AG10803 (cell line): ENCODE results near the gene CASKIN2.

Experiments
- DNase-seq: peaks from one replicate; pipeline ENCODE4 v3.0.0; 2010; ENCODE audit warnings: low read depth
- H3K4me3 ChIP-seq: 2 replicates; pipeline ENCODE4 v1.5.1; 2011; ENCODE audit warnings: mild to moderate bottlenecking, low read length, control low read depth
- TF ChIP-seq, protein P1 (sequence below): conservative IDR thresholded peaks from 2 replicates; pipeline ENCODE4 v1.5.1; 2011; ENCODE audit warnings: mild to moderate bottlenecking, low read length, control low read depth, inconsistent platforms

Gene CASKIN2

GRCh38 chr17:75518983-75519537, 3.7 kb upstream of the CASKIN2 start:
- no peak for DNase-seq
- TF ChIP-seq, protein P1, sequence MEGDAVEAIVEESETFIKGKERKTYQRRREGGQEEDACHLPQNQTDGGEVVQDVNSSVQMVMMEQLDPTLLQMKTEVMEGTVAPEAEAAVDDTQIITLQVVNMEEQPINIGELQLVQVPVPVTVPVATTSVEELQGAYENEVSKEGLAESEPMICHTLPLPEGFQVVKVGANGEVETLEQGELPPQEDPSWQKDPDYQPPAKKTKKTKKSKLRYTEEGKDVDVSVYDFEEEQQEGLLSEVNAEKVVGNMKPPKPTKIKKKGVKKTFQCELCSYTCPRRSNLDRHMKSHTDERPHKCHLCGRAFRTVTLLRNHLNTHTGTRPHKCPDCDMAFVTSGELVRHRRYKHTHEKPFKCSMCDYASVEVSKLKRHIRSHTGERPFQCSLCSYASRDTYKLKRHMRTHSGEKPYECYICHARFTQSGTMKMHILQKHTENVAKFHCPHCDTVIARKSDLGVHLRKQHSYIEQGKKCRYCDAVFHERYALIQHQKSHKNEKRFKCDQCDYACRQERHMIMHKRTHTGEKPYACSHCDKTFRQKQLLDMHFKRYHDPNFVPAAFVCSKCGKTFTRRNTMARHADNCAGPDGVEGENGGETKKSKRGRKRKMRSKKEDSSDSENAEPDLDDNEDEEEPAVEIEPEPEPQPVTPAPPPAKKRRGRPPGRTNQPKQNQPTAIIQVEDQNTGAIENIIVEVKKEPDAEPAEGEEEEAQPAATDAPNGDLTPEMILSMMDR = no peak
- H3K4me3 ChIP-seq = no peak overlapping the region

DNA sequence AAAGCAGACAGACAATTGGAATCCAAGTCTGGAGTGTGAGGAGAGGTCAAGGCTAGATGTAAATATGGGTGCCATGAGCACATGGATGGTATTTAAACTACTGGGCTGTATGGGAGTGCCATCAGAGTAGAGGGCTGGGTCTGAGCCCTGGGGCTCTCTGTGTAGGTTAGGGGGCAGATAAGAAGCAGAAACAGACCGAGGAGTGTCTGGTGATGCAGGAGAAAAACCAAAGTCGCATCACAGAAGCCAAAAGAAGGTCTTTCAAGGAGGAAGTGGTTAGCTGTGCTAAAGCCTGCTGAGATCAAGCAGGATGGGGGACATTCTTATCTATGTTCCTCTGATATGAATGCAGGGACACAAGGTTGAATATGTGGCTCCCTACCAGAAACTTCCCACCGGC, 2.9 kb upstream of the CASKIN2 start:
- TF ChIP-seq, protein P1 = no peak
- no peak for DNase-seq
- H3K4me3 ChIP-seq = no peak overlapping the region

DNA sequence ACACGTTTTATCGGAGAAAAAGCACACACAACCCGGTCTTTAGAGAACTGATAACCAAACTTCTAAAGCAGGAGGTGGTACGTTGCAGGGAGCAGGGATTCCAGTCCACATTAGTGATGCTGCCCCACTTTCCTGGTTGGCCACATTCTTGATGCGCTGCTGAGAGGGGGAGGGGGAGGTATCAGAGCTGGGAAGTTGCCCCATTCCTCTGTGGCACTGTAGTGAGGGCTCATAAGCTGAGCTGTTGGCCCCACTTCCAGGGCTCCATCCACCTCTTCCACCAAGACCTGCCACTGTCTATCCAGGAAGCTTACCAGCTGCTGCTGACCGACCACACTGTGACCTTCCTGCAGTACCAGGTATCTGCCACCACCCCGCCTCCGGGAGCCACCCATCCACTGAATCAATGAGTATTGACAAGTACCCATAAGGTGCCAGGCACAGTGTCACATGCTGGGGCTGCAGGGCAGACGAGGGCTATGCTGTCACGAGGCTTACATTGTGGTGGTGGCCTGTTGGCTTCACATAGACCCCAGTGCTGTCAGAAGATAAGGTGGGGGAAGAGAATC, 2.0 kb upstream of the CASKIN2 start:
- peak overlapping the region; percentile 69 for H3K4me3 ChIP-seq
- TF ChIP-seq, protein P1 = no peak
- no peak for DNase-seq

DNA sequence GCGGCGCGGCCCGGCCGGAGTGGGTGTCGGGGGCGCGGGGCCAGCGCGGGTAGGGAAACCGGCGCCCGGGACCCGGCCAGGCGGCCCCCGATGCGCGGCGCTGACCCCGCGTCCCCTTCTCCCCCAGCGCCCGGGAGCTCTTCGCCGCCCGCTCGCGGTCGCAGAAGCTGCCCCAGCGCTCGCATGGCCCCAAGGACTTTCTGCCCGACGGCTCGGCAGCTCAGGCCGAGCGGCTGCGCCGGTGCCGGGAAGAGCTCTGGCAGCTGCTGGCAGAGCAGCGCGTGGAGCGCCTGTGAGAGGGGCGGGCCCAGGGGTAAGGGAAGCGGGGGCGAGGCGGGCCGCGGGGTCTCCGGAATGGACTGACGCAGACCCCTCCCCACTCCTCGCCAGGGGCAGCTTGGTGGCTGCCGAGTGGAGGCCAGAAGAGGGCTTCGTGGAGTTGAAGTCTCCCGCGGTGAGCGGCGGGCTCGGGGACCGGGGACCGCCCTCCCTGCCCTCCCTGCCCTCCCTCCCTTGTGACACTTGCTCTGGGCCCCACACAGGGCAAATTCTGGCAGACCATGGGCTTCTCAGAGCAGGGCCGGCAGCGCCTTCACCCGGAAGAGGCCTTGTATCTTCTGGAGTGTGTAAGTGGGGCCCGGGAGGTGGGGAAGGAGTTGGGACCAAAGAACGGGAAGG, 1.4 kb upstream of the CASKIN2 start:
- peak overlapping the region; percentile 69 for H3K4me3 ChIP-seq
- peak; percentile 16 for DNase-seq
- TF ChIP-seq, protein P1 = no peak

- H3K4me3 ChIP-seq = peak within 1 kb of the TSS; percentile 75
- peak; percentile 83 for DNase-seq
- TF ChIP-seq, protein P1 = no peak
Observed at GRCh38 chr17:75516255-75516618, 900 bp upstream of the CASKIN2 start, which contains the start of gene TSEN54. TSEN54 (plus strand) TSS chr17:75516528; CDS start chr17:75516561, 33 bp downstream.

- peak overlapping the region; percentile 75 for H3K4me3 ChIP-seq
- TF ChIP-seq, protein P1 = no peak
- DNase-seq = peak; percentile 6
Observed at GRCh38 chr17:75514919-75515495, 330 bp downstream of the CASKIN2 start.
